ENCODE measurements around the gene FOXQ1.

FOXQ1 gene

DNA sequence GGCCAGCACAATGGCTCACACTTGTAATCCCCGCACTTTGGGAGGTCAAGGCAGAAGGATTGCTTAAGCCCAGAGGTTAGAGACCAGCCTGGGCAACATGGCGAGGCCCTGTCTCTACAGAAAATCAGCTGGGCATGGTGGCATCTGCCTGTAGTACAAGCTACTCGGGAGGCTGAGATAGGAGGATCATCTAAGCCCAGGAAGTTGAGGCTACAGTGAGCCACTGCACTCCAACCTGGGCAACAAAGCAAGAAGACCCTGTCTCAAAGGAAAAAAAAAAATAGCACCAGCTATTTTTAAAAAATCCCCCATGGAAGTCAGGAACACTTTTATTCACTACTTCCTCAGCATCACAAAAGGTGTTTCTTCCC is 45.2 kb upstream of the FOXQ1 start:
- no peak overlapping the region for H3K4me3 ChIP-seq (ENCODE audit: low read depth, low read length)
- DNase-seq (ENCODE audit: low read depth), result no peak
- TF ChIP-seq POLR2A (IDR thresholded peaks at IDR 0.05; ENCODE audit: extremely low read depth, insufficient read length) (no peak), MYC (IDR thresholded peaks at IDR 0.05; ENCODE audit: low read depth, low read length) (no peak)

DNA sequence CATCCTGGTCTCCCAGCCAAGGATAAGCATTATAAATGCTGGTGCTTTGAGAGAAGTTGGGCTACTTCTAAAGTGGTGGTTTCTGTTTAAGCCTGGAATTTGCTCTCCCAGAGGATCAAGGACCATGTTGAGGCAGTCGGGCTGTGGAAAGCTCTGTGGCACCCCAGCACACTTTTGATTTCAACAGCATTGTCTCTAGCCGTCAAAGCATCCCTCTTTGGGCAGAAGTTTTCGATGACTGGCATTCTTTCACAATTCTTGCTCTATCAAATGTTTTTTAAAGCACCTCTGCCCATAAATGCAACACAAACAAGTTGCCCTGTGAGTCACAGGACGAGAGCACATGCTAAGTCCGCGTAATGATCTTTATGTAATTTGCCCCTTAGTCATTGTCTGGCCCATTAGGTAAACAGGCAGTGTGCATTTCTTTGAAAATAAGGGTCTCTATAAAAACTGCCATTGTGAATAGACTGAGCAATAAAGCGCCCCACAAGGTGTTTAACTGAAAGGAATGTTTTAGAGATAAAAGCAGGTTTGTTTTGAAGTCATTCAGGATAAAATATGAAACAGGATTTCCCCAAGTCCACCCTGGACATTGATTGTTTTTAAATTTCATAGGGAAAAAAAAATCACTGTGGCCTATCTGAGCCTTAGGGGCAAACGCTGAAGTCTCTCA is 44.7 kb upstream of the FOXQ1 start:
- peak; percentile 13 for DNase-seq (ENCODE audit: low read depth)
- TF ChIP-seq, protein P1, sequence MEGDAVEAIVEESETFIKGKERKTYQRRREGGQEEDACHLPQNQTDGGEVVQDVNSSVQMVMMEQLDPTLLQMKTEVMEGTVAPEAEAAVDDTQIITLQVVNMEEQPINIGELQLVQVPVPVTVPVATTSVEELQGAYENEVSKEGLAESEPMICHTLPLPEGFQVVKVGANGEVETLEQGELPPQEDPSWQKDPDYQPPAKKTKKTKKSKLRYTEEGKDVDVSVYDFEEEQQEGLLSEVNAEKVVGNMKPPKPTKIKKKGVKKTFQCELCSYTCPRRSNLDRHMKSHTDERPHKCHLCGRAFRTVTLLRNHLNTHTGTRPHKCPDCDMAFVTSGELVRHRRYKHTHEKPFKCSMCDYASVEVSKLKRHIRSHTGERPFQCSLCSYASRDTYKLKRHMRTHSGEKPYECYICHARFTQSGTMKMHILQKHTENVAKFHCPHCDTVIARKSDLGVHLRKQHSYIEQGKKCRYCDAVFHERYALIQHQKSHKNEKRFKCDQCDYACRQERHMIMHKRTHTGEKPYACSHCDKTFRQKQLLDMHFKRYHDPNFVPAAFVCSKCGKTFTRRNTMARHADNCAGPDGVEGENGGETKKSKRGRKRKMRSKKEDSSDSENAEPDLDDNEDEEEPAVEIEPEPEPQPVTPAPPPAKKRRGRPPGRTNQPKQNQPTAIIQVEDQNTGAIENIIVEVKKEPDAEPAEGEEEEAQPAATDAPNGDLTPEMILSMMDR (IDR thresholded peaks at IDR 0.05; ENCODE audit: low read depth, low read length), result no peak
- TF ChIP-seq, protein P2, sequence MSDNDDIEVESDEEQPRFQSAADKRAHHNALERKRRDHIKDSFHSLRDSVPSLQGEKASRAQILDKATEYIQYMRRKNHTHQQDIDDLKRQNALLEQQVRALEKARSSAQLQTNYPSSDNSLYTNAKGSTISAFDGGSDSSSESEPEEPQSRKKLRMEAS (IDR thresholded peaks at IDR 0.05; ENCODE audit: low read depth, low read length), result no peak
- TF ChIP-seq MYC (IDR thresholded peaks at IDR 0.05; ENCODE audit: low read depth, low read length) (no peak), POLR2A (IDR thresholded peaks at IDR 0.05; ENCODE audit: extremely low read depth, insufficient read length) (no peak)

DNA sequence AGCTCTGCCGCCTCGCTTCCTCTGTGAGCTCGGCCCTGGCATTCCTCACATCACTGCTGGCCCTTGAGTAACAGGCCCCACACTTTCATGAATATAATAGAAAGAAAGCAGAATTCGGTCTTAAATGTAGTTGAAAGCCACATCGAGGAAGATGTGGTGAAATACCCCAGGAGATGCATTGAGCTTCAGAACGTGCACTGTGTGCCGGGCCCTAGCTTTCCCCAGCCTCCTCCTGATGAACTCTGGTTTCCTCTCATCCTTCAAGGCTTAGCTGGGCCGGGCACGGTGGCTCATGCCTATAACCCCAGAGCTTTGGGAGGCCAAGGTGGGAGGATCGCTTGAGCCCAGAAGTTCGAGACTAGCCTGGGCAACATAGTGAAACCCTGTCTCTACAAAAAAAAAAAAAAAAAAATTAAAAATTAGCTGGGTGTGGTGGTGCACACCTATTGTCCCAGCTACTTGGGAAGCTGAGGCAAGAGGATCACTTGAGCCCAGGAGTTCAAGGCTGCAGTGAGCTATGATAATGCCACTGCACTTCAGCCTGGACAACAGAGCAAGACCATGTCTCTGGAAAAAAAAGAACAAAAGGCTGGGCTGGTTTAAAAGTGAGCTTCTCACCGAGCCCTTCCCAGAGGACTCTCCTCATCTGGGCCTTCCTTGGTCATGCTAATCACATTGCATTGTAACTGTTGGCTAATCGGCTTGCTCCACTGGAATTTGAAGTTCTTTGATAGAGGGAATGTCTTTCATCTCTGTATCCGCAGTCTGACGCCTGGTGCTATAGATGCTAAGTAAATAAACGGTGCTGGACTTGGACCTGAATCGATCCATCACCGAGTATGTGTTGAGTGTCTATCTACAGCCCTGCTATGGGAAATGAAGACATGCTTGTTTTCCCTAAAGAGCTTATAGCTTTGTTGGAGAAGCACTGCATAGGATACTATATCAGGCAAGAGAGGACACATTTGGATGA is 43.8 kb upstream of the FOXQ1 start:
- TF ChIP-seq POLR2A (IDR thresholded peaks at IDR 0.05; ENCODE audit: extremely low read depth, insufficient read length), result no peak
- TF ChIP-seq MYC (IDR thresholded peaks at IDR 0.05; ENCODE audit: low read depth, low read length), result no peak
- TF ChIP-seq, protein P2 (IDR thresholded peaks at IDR 0.05; ENCODE audit: low read depth, low read length), result no peak
- TF ChIP-seq, protein P1 (IDR thresholded peaks at IDR 0.05; ENCODE audit: low read depth, low read length), result no peak
- DNase-seq (ENCODE audit: low read depth), result no peak
- H3K4me3 ChIP-seq (ENCODE audit: low read depth, low read length), result no peak overlapping the region

More for the DNA sequence above, 44.7 kb upstream of the FOXQ1 start:
- no peak overlapping the region for H3K4me3 ChIP-seq (ENCODE audit: low read depth, low read length)

DNA sequence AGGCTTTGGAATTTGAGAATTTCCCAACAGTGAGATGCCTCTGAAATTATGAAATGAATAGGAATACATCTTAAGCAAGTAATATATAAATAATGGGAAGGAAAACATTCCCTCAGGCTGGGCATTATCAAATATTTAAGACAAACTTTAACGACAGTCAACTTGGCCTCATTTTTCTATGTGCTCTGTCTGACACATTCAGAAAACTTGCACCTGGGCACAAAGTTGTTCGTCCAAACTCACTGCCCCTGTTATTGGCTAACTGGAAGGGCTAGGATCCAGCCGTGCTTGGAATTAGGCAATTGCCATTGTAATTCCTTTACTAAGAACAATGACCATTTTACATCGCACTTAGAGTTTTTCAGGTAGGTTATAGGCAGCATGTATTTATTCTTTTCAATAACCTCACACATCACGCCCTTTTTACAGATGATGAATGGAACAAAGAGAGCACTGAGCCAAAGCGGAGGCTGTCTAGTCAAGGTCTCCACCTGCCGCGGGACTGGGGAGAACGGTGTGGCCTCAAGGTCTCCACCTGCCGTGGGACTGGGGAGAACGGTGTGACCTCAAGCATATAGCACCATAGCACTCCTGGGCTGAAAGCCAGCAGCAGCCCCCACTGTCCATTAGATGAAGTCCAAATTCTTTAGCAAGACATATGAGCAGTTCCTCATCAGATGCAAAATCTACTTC is 40.7 kb upstream of the FOXQ1 start:
- no peak overlapping the region for H3K4me3 ChIP-seq (ENCODE audit: low read depth, low read length)
- TF ChIP-seq POLR2A (IDR thresholded peaks at IDR 0.05; ENCODE audit: extremely low read depth, insufficient read length) (no peak), MYC (IDR thresholded peaks at IDR 0.05; ENCODE audit: low read depth, low read length) (no peak)
- TF ChIP-seq, protein P2 (IDR thresholded peaks at IDR 0.05; ENCODE audit: low read depth, low read length), result no peak
- TF ChIP-seq, protein P1 (IDR thresholded peaks at IDR 0.05; ENCODE audit: low read depth, low read length), result no peak
- DNase-seq (ENCODE audit: low read depth), result no peak

DNA sequence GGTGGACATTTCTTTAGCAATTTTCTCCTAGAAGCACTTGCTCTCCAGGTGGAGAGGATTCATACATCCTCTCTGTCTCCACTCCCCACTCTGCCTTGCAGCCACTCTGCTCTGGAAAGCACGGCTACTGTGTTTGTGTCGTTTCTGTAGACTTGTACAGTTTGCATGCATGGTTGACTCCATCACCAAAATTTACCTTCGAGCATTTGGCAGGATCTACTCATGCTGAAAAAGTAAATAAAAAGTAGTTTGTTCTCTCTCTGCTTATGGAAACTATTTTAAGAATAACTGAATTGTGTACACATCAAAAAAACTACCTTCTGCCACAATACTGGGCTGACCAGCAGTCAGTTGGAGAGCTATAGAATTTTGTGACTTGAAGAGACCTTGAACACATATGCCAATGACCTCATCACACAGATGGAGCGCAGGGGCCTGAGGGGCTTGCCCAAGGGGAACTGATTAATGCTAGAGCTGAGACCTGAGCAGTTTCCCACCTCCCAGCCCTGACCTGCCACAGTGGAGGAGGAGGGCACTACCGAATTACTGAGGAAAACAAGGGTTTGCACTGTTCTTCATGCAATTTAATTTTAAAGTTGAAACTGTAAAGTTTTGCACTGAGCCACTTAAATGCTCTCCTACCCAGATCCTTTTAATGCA is 33.7 kb upstream of the FOXQ1 start:
- TF ChIP-seq POLR2A (IDR thresholded peaks at IDR 0.05; ENCODE audit: extremely low read depth, insufficient read length), result no peak
- no peak overlapping the region for H3K4me3 ChIP-seq (ENCODE audit: low read depth, low read length)
- DNase-seq (ENCODE audit: low read depth), result no peak

DNA sequence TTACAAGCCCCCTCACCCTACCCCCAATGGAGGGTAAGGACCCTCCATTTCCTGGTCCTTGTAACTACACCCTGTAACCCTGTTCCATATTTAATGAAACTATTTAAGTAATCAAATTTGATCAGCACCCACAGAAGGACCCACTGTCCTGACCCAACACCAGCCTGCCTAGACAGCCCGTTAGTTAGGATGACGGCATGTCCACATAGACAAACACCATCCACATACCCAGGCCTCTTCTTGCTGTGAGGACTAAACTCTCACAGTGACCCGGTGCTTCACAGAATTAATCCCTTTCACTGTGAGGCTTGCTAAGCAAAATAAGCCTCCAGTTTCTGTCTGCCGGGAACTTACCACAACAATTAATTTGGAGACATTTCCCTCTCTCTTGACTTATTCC is 32.8 kb upstream of the FOXQ1 start:
- TF ChIP-seq, protein P1 (IDR thresholded peaks at IDR 0.05; ENCODE audit: low read depth, low read length), result no peak
- no peak for TF ChIP-seq MYC (IDR thresholded peaks at IDR 0.05; ENCODE audit: low read depth, low read length)
- TF ChIP-seq, protein P2 (IDR thresholded peaks at IDR 0.05; ENCODE audit: low read depth, low read length), result no peak
- no peak for TF ChIP-seq POLR2A (IDR thresholded peaks at IDR 0.05; ENCODE audit: extremely low read depth, insufficient read length)
- no peak overlapping the region for H3K4me3 ChIP-seq (ENCODE audit: low read depth, low read length)
- DNase-seq (ENCODE audit: low read depth), result no peak
